IPS DF 19.7 (cell line): ENCODE data around the gene SFMBT1.

Experiments used
- DNase-seq: peaks from one replicate; pipeline ENCODE4 v3.0.0-alpha.2; 2013; ENCODE audit warnings: low read depth, low spot score

Gene SFMBT1

GRCh38 chr3:52886049-52886730, 159.7 kb downstream of the SFMBT1 start:
- no peak for DNase-seq

GRCh38 chr3:52882377-52882776, 163.5 kb downstream of the SFMBT1 start:
- DNase-seq: no peak

GRCh38 chr3:52881871-52882270, 164.0 kb downstream of the SFMBT1 start:
- no peak for DNase-seq

GRCh38 chr3:52880474-52880873, 165.4 kb downstream of the SFMBT1 start:
- DNase-seq: no peak

GRCh38 chr3:52880047-52880446, 165.8 kb downstream of the SFMBT1 start:
- no peak for DNase-seq

- no peak for DNase-seq
These were observed 166.3 kb downstream of the SFMBT1 start for GRCh38 chr3:52879581-52879980.

GRCh38 chr3:52879090-52879489, 166.8 kb downstream of the SFMBT1 start:
- DNase-seq: no peak

GRCh38 chr3:52877085-52877484, 168.8 kb downstream of the SFMBT1 start:
- no peak for DNase-seq

- DNase-seq: no peak
These were observed 170.8 kb downstream of the SFMBT1 start for GRCh38 chr3:52874864-52875587.

GRCh38 chr3:52874160-52874701, 171.6 kb downstream of the SFMBT1 start:
- no peak for DNase-seq

GRCh38 chr3:52873433-52874159, 172.3 kb downstream of the SFMBT1 start:
- no peak for DNase-seq

- DNase-seq: no peak
These were observed 173.6 kb downstream of the SFMBT1 start for GRCh38 chr3:52872245-52872644.

GRCh38 chr3:52871761-52872160, 174.1 kb downstream of the SFMBT1 start:
- DNase-seq: no peak

GRCh38 chr3:52870471-52870870, 175.4 kb downstream of the SFMBT1 start:
- DNase-seq: no peak

- no peak for DNase-seq
These were observed 179.4 kb downstream of the SFMBT1 start for GRCh38 chr3:52866427-52866826.

- DNase-seq: no peak
These were observed 179.9 kb downstream of the SFMBT1 start for GRCh38 chr3:52865994-52866393.

- DNase-seq: no peak
These were observed 185.5 kb downstream of the SFMBT1 start for GRCh38 chr3:52860424-52860768.

GRCh38 chr3:52859686-52860423, 186.0 kb downstream of the SFMBT1 start:
- DNase-seq: no peak

GRCh38 chr3:52857864-52858263, 188.0 kb downstream of the SFMBT1 start:
- no peak for DNase-seq

GRCh38 chr3:52857133-52857532, 188.7 kb downstream of the SFMBT1 start:
- no peak for DNase-seq

- DNase-seq: no peak
These were observed 189.2 kb downstream of the SFMBT1 start for GRCh38 chr3:52856666-52857065.

- DNase-seq: no peak
These were observed 191.9 kb downstream of the SFMBT1 start for GRCh38 chr3:52854013-52854412.
